Measurements from ENCODE around the gene ART3.

ART3 gene

DNA sequence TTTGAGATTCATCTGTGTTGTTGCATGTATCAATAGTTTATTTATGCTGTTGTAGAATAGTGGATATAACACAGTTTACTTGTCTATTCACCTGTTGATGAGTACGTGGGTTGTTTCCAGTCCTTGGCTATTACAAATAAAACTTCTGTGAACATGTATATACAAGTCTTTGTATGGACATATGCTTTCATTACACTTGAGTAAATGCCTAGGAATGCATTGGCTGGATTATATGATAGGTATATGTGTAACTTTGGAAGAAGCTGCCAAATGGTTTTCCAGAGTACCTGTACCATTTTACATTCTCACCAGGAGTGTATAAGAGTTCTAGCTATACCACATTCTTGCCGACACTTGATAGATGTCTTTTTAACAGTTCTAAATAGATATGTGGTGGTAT lies 16.5 kb downstream of the ART3 start:
- H3K27ac ChIP-seq (ENCODE audit: low read depth, low read length): no peak overlapping the region
- H3K9ac ChIP-seq (ENCODE audit: low read depth in 1 of 2, low read length in 2 of 2): no peak overlapping the region
- no peaks in the 10 kb centered on the region for H3K4me1 ChIP-seq (ENCODE audit: control insufficient read depth in 1 of 2, insufficient read depth in 2 of 2, low read length in 2 of 2)
- no peaks in the 10 kb centered on the region for H3K27me3 ChIP-seq (ENCODE audit: control insufficient read depth in 1 of 2, insufficient read depth in 2 of 2, low read length in 2 of 2)
- no peak overlapping the region for H3K4me3 ChIP-seq (ENCODE audit: low read depth in 1 of 2, low read length in 2 of 2)
- H3K36me3 ChIP-seq (ENCODE audit: control insufficient read depth in 1 of 2, insufficient read depth in 2 of 2, low read length in 2 of 2): no peaks in the 10 kb centered on the region
- H3K9me3 ChIP-seq (ENCODE audit: control insufficient read depth in 1 of 2, low read length in 2 of 2): no peaks in the 10 kb centered on the region

- H3K4me1 ChIP-seq (ENCODE audit: control insufficient read depth in 1 of 2, insufficient read depth in 2 of 2, low read length in 2 of 2): no peaks in the 10 kb centered on the region
- no peaks in the 10 kb centered on the region for H3K9me3 ChIP-seq (ENCODE audit: control insufficient read depth in 1 of 2, low read length in 2 of 2)
Observed at GRCh38 chr4:76095568-76095967, 21.1 kb downstream of the ART3 start.

DNA sequence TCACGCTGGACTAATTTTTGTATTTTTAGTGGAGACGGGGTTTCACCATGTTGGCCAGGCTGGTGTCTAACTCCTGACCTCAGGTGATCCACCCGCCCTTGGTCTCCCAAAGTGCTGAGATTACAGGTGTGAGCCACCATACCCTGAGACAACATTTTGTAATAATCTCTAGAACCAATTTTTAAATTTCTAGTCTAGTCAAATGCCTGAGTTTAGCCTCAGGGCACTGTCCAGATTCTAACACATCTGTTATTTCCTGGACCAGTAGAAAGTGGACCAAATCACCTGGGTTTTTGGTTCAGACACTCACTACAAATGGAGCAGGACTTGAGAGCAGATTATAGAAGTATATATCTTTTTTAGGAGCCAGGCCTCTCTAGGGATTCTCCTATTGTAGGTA lies 21.6 kb downstream of the ART3 start:
- no peak overlapping the region for H3K27ac ChIP-seq (ENCODE audit: low read depth, low read length)
- H3K4me1 ChIP-seq (ENCODE audit: control insufficient read depth in 1 of 2, insufficient read depth in 2 of 2, low read length in 2 of 2): no peaks in the 10 kb centered on the region
- no peaks in the 10 kb centered on the region for H3K36me3 ChIP-seq (ENCODE audit: control insufficient read depth in 1 of 2, insufficient read depth in 2 of 2, low read length in 2 of 2)
- no peaks in the 10 kb centered on the region for H3K27me3 ChIP-seq (ENCODE audit: control insufficient read depth in 1 of 2, insufficient read depth in 2 of 2, low read length in 2 of 2)
- no peak overlapping the region for H3K9ac ChIP-seq (ENCODE audit: low read depth in 1 of 2, low read length in 2 of 2)
- H3K9me3 ChIP-seq (ENCODE audit: control insufficient read depth in 1 of 2, low read length in 2 of 2): no peaks in the 10 kb centered on the region
- H3K4me3 ChIP-seq (ENCODE audit: low read depth in 1 of 2, low read length in 2 of 2): no peak overlapping the region

More at GRCh38 chr4:76095568-76095967, 21.1 kb downstream of the ART3 start:
- Histone ChIP-seq H3K4me3 (ENCODE audit: low read depth in 1 of 2, low read length in 2 of 2) (no peak overlapping the region), H3K9ac (ENCODE audit: low read depth in 1 of 2, low read length in 2 of 2) (no peak overlapping the region), H3K27me3 (ENCODE audit: control insufficient read depth in 1 of 2, insufficient read depth in 2 of 2, low read length in 2 of 2) (no peaks in the 10 kb centered on the region), H3K36me3 (ENCODE audit: control insufficient read depth in 1 of 2, insufficient read depth in 2 of 2, low read length in 2 of 2) (no peaks in the 10 kb centered on the region), H3K27ac (ENCODE audit: low read depth, low read length) (no peak overlapping the region)

DNA sequence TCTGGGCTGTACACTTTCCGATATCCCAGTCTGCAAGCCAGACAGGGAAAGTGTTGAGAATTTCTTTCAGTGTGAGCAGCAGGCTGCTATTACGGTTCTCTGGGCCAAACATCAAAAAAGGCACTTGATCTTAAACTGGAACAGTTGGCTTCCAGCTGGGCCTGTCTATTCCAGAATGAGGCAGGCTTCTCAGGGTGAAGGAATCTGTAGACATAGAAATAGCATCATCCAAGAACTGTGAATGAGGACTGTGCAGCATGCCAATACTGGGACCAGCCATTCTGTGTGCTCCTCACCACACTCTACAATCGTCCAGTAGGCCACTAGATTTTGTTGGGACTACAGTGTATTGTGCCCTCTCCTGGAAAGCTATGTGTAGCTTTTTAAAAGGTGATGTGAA lies 31.1 kb downstream of the ART3 start:
- Histone ChIP-seq H3K4me3 (ENCODE audit: low read depth in 1 of 2, low read length in 2 of 2) (no peak overlapping the region), H3K9ac (ENCODE audit: low read depth in 1 of 2, low read length in 2 of 2) (no peak overlapping the region), H3K27ac (ENCODE audit: low read depth, low read length) (no peak overlapping the region), H3K9me3 (ENCODE audit: control insufficient read depth in 1 of 2, low read length in 2 of 2) (no peaks in the 10 kb centered on the region), H3K27me3 (ENCODE audit: control insufficient read depth in 1 of 2, insufficient read depth in 2 of 2, low read length in 2 of 2) (no peaks in the 10 kb centered on the region), H3K36me3 (ENCODE audit: control insufficient read depth in 1 of 2, insufficient read depth in 2 of 2, low read length in 2 of 2) (no peaks in the 10 kb centered on the region), H3K4me1 (ENCODE audit: control insufficient read depth in 1 of 2, insufficient read depth in 2 of 2, low read length in 2 of 2) (no peaks in the 10 kb centered on the region)

DNA sequence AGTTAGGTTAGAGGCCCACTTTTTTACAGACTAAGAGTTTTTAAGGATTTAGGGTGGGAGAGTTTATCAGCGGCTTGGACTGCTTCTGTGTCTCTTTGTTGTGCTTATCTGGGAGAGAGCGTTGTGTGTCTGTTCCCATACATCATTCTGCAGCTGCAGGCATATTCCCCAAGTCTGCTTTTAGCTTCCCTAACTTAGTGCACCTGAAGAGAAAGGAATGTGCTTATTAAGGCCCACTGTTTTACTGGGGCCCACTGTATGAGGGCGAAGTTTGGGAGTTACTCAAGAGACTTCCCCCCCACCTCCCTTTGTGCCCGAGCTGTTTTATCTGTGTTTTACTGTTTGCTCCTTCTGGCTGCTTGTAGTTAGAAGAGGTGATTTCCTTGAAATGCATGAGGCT lies 31.9 kb downstream of the ART3 start:
- Histone ChIP-seq H3K36me3 (ENCODE audit: control insufficient read depth in 1 of 2, insufficient read depth in 2 of 2, low read length in 2 of 2) (no peaks in the 10 kb centered on the region), H3K9ac (ENCODE audit: low read depth in 1 of 2, low read length in 2 of 2) (no peak overlapping the region), H3K27me3 (ENCODE audit: control insufficient read depth in 1 of 2, insufficient read depth in 2 of 2, low read length in 2 of 2) (no peaks in the 10 kb centered on the region), H3K4me1 (ENCODE audit: control insufficient read depth in 1 of 2, insufficient read depth in 2 of 2, low read length in 2 of 2) (no peaks in the 10 kb centered on the region), H3K9me3 (ENCODE audit: control insufficient read depth in 1 of 2, low read length in 2 of 2) (no peaks in the 10 kb centered on the region), H3K4me3 (ENCODE audit: low read depth in 1 of 2, low read length in 2 of 2) (no peak overlapping the region), H3K27ac (ENCODE audit: low read depth, low read length) (no peak overlapping the region)

DNA sequence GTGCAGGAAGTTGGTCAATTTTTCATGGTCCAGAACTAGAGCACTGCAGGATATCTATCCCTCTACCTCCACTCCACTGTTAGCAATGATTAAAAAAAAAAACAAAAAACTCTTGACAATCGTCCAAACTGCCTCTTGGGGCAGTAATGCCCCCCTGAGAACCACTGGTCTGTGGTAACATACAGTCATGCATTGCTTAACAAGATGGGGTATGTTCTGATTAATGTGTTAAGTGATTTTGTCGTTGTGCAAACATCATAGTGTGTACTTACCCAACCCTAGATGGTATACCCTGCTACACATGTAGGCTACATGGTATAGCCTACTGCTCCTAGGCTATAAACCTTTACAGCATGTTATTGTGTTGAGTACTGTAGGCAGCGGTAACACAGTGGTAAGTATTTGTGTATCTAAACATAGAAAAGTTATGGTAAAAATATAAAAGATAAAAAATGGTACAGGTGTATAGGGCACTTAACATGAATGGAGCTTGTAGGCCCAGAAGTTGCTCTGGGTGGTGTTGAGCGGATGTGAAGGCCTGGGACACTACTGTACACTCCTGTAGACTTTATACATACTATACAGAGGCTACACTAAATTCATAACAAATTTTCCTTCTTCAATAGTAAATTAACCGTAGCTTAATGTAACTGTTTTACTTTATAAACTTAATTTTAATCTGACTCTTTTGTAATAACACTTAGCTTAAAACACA lies 34.1 kb downstream of the ART3 start:
- H3K27ac ChIP-seq (ENCODE audit: low read depth, low read length): no peak overlapping the region
- no peaks in the 10 kb centered on the region for H3K4me1 ChIP-seq (ENCODE audit: control insufficient read depth in 1 of 2, insufficient read depth in 2 of 2, low read length in 2 of 2)
- H3K36me3 ChIP-seq (ENCODE audit: control insufficient read depth in 1 of 2, insufficient read depth in 2 of 2, low read length in 2 of 2): peaks cover 4 to 8% of the 10 kb centered on the region in 2 donors
- no peak overlapping the region for H3K4me3 ChIP-seq (ENCODE audit: low read depth in 1 of 2, low read length in 2 of 2)
- H3K9ac ChIP-seq (ENCODE audit: low read depth in 1 of 2, low read length in 2 of 2): no peak overlapping the region
- no peaks in the 10 kb centered on the region for H3K27me3 ChIP-seq (ENCODE audit: control insufficient read depth in 1 of 2, insufficient read depth in 2 of 2, low read length in 2 of 2)
- H3K9me3 ChIP-seq (ENCODE audit: control insufficient read depth in 1 of 2, low read length in 2 of 2): no peaks in the 10 kb centered on the region

DNA sequence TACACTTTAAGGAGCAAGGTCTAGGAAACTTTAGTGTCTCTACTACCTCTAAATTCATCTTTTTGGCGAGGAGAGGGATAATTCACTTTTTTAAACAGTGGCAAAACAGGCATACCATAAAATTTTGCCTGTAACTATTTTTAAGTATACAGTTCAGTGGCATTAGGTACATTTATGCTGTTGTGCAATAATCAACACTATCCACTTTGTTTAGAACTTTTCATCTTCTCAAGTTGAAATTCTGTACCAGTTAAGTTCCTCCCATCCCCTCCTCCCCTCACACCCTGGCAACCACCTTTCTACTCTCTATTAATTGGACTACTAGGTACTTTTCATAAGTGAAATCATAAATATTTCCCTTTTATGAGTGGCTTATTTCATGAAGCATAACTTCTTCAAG lies 42.3 kb downstream of the ART3 start:
- Histone ChIP-seq H3K9me3 (ENCODE audit: control insufficient read depth in 1 of 2, low read length in 2 of 2) (no peaks in the 10 kb centered on the region), H3K9ac (ENCODE audit: low read depth in 1 of 2, low read length in 2 of 2) (no peak overlapping the region), H3K36me3 (ENCODE audit: control insufficient read depth in 1 of 2, insufficient read depth in 2 of 2, low read length in 2 of 2) (peaks cover 20 to 45% of the 10 kb centered on the region in 2 donors), H3K4me1 (ENCODE audit: control insufficient read depth in 1 of 2, insufficient read depth in 2 of 2, low read length in 2 of 2) (no peaks in the 10 kb centered on the region), H3K4me3 (ENCODE audit: low read depth in 1 of 2, low read length in 2 of 2) (no peak overlapping the region), H3K27me3 (ENCODE audit: control insufficient read depth in 1 of 2, insufficient read depth in 2 of 2, low read length in 2 of 2) (no peaks in the 10 kb centered on the region), H3K27ac (ENCODE audit: low read depth, low read length) (no peak overlapping the region)

GRCh38 chr4:76117536-76117935 lies 43.0 kb downstream of the ART3 start:
- no peaks in the 10 kb centered on the region for H3K4me1 ChIP-seq (ENCODE audit: control insufficient read depth in 1 of 2, insufficient read depth in 2 of 2, low read length in 2 of 2)
- H3K4me3 ChIP-seq (ENCODE audit: low read depth in 1 of 2, low read length in 2 of 2): no peak overlapping the region
- no peaks in the 10 kb centered on the region for H3K9me3 ChIP-seq (ENCODE audit: control insufficient read depth in 1 of 2, low read length in 2 of 2)
- no peaks in the 10 kb centered on the region for H3K27me3 ChIP-seq (ENCODE audit: control insufficient read depth in 1 of 2, insufficient read depth in 2 of 2, low read length in 2 of 2)
- no peak overlapping the region for H3K9ac ChIP-seq (ENCODE audit: low read depth in 1 of 2, low read length in 2 of 2)
- H3K36me3 ChIP-seq (ENCODE audit: control insufficient read depth in 1 of 2, insufficient read depth in 2 of 2, low read length in 2 of 2): peaks cover 20 to 47% of the 10 kb centered on the region in 2 donors
- H3K27ac ChIP-seq (ENCODE audit: low read depth, low read length): no peak overlapping the region

- no peaks in the 10 kb centered on the region for H3K4me1 ChIP-seq (ENCODE audit: control insufficient read depth in 1 of 2, insufficient read depth in 2 of 2, low read length in 2 of 2)
- peaks cover 16 to 48% of the 10 kb centered on the region in 2 donors for H3K36me3 ChIP-seq (ENCODE audit: control insufficient read depth in 1 of 2, insufficient read depth in 2 of 2, low read length in 2 of 2)
- H3K4me3 ChIP-seq (ENCODE audit: low read depth in 1 of 2, low read length in 2 of 2): no peak overlapping the region
- no peaks in the 10 kb centered on the region for H3K27me3 ChIP-seq (ENCODE audit: control insufficient read depth in 1 of 2, insufficient read depth in 2 of 2, low read length in 2 of 2)
- no peaks in the 10 kb centered on the region for H3K9me3 ChIP-seq (ENCODE audit: control insufficient read depth in 1 of 2, low read length in 2 of 2)
- H3K27ac ChIP-seq (ENCODE audit: low read depth, low read length): no peak overlapping the region
- H3K9ac ChIP-seq (ENCODE audit: low read depth in 1 of 2, low read length in 2 of 2): no peak overlapping the region
Observed at GRCh38 chr4:76120199-76120598, 45.7 kb downstream of the ART3 start.

DNA sequence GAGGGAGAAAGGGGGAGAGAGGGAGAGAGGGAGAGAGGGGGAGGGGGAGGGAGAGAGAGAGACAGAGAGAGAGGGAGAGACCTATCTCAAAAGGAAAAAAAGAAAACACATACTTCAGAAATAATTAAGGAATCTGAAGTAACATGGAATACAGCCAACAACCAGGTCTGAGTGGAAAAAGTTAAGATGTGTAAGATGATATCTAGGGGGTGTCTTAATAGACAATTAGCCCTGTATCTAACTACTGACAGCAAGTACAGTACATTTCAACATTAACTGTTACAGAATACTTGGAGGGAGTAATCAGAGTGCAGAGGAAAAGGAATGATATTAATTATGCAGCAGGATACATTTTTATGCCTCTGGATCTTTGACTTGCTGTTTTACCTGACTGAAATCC lies 51.3 kb downstream of the ART3 start:
- H3K4me1 ChIP-seq (ENCODE audit: control insufficient read depth in 1 of 2, insufficient read depth in 2 of 2, low read length in 2 of 2): no peaks in the 10 kb centered on the region

More for the DNA sequence above, 51.3 kb downstream of the ART3 start:
- no peak overlapping the region for H3K4me3 ChIP-seq (ENCODE audit: low read depth in 1 of 2, low read length in 2 of 2)
- H3K36me3 ChIP-seq (ENCODE audit: control insufficient read depth in 1 of 2, insufficient read depth in 2 of 2, low read length in 2 of 2): peaks cover 6 to 48% of the 10 kb centered on the region in 2 donors
- H3K27ac ChIP-seq (ENCODE audit: low read depth, low read length): no peak overlapping the region
- H3K9ac ChIP-seq (ENCODE audit: low read depth in 1 of 2, low read length in 2 of 2): no peak overlapping the region
- H3K9me3 ChIP-seq (ENCODE audit: control insufficient read depth in 1 of 2, low read length in 2 of 2): no peaks in the 10 kb centered on the region
- H3K27me3 ChIP-seq (ENCODE audit: control insufficient read depth in 1 of 2, insufficient read depth in 2 of 2, low read length in 2 of 2): no peaks in the 10 kb centered on the region

All from duodenal mucosa (tissue), 2 donors.